Middle frontal gyrus (tissue), 1 donor: ENCODE measurements around the gene CSRP1.

Experiments used
- DNase-seq: peaks from one replicate; pipeline ENCODE4 v3.0.0-alpha.2; 2015; ENCODE audit warnings: low spot score; ENCODE audit errors: extremely low spot score

Gene CSRP1

GRCh38 chr1:201513498-201514243, 6.7 kb upstream of the CSRP1 start:
- DNase-seq = no peak

DNA sequence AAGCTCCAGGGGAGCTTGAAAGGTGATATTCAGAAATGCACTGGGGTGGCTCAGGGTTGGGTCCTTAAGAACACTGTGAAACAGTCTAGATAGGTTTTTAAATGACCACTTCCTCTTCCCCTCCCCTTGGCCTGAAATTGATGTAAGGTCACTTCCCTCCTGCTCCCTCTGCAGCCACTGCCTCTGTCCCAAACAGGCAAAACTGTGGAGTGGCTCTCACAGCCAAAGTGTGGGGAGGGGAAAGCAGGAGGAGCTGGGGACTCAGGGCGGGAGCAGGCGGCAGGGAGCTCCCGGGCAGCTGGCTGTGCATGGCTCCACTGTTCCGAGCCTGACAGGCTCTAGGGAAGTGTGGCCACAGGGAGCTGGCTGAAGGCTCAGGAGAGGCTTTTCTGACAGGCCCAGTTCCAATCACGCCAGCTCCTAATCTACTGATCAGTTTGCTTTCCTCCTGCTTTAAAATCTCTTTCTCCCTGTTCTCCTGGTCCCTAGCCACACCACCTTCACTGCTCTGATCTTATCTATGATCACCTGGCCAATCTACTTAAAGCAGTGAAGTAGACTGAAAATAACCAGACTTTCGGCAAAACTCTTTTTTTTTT, 5.1 kb upstream of the CSRP1 start:
- DNase-seq = peak; percentile 34

GRCh38 chr1:201511396-201511940, 4.5 kb upstream of the CSRP1 start:
- no peak for DNase-seq

DNA sequence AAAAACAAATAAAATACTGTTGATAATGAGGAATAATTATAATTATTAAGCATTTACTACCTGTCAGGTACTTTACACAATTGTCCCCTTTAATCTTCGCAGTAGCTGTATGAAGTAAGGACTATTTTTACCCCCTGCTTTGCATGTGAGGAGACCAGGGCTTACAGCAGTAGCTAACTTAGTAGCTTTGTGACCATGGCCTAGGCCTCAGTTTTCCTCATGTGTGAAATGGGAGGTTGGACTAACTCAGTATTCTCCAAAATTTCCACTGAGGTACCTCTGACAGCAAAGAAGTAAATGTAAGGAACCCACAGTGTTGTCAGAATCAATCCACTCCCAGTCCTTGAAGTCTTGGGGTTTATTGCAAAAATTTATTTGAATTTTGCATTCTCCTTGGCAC, 3.8 kb upstream of the CSRP1 start:
- DNase-seq = no peak

GRCh38 chr1:201509601-201510374, 2.9 kb upstream of the CSRP1 start:
- no peak for DNase-seq

DNA sequence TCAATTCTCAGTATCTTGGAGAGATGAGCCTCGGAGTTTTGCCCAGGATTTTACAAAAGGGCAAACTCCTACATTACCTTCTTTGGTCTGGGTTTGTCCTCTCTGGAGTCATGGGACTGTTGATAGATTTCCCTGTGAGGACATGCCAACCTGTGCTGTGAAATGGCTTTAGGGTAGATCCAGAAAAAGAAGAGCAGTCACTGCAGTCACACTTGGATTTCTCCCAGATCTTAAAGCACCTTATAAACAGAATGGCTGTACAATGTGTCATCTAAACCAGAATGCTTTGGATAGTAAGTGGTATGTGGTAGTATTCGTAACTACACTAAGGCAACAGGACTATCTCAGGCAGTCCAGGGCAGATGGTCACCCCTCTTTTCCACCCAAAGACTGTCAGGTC, 1.9 kb upstream of the CSRP1 start:
- DNase-seq = no peak

DNA sequence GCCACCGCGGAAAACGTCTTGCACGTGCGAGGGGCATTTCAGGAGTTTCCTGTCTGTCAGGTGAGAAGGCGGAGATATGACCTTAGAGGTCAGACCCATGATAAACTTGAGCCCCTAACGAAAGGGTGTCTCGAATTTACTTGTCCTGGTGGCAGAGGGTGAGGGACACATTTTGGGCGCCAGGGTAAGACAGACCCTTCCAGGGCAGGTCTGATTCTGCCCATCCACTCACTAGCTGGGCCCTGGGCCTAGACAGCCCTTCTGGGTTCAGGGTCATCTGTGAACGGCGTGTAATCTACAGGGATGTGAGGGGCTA, 395 bp upstream of the CSRP1 start:
- DNase-seq = no peak

GRCh38 chr1:201506092-201506491, 831 bp downstream of the CSRP1 start:
- DNase-seq = no peak

DNA sequence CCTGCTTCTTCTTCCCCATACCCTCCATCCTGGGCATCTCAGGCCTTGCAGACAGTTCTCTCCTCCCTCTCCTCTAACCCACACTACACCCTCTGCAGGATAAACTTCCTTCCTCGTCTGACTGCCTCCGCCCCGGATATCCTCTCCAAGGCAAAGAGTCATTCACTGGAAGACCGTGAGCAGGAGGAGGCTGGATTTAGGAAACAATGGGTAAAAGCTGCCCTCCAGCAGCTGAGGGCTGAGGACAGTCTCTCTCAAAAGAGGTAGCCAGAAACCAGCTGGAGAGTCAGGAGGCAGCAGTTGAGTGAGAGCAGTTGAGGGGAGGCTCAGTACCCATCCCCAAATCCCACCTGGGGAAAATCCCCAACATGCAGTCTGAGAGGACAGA, 1.4 kb downstream of the CSRP1 start:
- no peak for DNase-seq

DNA sequence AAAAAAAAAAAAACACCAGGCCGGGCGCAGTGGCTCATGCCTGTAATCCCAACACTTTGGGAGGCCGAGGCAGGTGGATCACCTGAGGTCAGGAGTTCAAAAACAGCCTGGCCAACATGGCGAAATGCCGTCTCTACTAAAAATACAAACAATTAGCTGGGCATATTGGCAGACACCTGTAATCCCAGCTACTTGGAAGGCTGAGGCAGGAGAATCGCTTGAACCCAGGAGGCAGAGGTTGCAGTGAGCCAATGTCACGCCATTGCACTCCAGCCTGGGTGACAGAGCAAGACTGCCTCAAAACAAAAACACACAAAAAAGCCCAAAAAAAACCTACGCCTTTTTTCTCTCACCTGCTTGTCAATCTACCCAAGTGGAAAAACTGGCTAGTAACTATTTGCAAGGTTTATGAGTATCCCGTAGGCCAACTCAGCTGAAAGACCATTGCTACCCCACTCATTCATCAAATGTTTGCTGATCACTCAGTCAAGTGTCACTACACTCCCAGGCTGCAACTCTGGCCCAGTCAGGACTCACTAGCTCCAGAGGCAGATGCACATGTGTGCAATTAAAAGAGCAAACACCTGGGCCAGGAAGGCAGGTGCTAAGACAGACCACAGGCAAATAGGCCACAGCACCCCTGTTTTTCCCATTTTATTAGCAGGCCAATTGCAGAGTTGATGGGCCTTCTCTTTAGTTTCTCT, 2.0 kb downstream of the CSRP1 start:
- DNase-seq = no peak

- DNase-seq = no peak
Observed at GRCh38 chr1:201504179-201504631, 2.7 kb downstream of the CSRP1 start.

- DNase-seq = no peak
Observed at GRCh38 chr1:201503397-201504176, 3.3 kb downstream of the CSRP1 start.

- no peak for DNase-seq
Observed at GRCh38 chr1:201502511-201502857, 4.4 kb downstream of the CSRP1 start.

DNA sequence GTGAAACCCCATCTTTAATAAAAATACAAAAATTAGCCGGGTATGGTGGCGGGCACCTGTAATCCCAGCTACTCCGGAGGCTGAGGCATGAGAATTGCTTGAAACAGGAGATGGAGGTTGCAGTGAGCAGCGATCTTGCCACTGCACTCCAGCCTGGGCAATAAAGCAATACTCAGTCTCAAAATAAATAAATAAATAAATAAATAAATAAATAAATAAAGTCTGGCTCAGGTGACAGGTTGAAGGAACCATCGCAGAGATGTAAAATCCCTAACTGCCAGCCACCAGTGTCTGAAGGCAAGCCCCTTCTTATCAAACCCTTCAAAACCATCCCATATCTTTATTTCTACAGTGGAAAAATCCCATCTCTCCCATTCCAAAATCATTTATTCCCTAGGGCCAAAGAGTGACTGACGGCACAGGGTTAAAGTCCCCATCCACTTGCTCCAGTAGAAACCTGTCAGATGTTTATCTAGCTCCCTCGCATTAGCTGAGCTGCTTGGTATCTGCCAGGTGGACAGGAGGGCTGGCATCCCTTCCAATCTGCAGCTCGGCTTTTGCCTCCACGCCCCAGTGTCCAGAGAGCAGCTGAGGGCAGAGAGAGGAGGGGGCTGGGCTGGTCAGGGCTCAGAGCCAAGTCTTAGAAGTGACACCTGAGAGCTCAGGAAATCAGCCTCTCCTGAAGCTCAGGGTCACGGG, 5.0 kb downstream of the CSRP1 start:
- no peak for DNase-seq

DNA sequence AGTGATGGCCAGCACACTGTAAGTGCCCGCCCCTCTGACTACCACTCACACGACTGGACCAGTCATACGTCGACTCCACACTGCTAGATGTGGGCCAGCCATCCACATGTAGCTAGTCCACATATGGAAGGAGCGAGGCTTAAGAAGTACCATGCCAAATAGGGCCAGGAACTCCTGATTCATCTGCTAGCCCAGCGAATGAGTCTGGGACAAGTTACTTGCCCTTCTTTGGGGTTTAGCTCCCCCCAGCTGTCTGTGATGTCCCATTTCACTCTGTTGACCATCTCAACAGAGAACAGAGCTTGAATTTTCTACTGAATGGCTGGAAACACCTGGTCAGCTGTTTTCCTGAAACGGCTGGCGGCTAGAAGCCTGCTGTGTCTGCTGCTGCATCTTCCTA, 5.8 kb downstream of the CSRP1 start:
- DNase-seq = no peak

DNA sequence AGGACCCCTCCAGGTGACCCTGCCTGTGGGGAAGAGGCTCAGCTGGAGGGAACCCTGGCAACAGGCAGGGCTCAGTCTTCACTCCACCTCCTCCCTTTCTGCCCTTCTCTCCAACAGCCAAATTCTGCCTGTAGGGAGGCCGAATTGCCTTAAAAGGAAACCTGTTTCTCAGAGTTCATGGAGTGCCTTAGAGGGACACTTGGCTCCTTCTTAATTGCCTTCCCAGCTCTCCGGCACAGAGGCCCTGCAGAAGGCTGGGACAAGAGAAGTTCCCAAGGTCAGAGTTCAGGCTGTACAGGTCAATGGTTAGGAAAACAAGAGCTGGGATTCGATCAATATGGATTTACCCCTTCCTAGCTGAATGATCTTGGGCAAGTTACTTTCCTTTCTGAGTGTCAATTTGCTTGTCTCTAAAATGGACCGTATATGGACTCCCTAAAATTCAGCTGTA, 6.2 kb downstream of the CSRP1 start:
- no peak for DNase-seq

- DNase-seq = peak; percentile 76
Observed at GRCh38 chr1:201499795-201500669, 6.9 kb downstream of the CSRP1 start.

- no peak for DNase-seq
Observed at GRCh38 chr1:201499191-201499590, 7.7 kb downstream of the CSRP1 start.

- DNase-seq = no peak
Observed at GRCh38 chr1:201498621-201499020, 8.3 kb downstream of the CSRP1 start.
